ENCODE measurements around the gene MAPK11.

DNA sequence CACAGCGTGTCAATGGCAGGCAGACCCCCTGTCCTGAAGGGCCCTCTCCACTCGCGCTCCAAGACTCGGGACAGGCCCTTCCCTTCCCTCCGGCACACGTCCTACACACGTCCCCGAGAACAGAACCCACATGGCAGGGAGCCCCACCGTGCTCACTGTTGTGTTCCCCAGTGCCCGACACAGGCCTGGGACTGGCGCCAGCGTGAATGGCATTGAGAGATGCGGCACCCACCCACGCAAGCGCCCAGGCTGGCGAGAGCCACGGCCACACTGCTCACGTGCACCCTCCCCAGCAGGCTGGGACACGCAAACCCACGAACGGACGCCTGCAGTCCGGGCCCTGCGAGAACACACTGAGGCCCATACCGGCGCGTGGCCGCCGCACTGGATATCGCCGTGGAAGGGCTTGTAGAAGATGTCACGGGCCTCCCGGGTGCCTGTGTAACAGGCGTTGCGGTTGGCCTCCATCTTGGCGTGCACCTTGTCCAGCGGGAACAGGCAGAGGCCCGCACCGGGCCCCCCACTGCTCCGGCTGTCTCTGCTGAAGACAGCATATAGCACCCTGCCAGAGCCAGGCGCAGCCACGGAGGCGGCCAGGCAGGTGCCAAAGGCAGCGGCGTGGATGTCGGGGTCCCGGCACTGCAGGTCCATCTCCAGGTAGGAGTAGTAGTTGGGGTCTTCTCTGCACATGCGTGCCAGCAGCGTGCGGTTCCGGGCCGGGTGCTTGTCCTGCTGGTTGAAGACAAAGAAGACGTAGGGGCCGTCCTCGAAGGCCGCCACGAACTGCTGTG, 19.2 kb upstream of the MAPK11 start:
- TF ChIP-seq POLR2A (IDR thresholded peaks at IDR 0.05; ENCODE audit: borderline replicate concordance, extremely low read depth, insufficient read depth, insufficient read length) (no peak), ZNF274 (IDR thresholded peaks at IDR 0.05; ENCODE audit: low read depth, low read length) (no peak)
